SU-DHL-6 (cell line): Measurements from ENCODE around the gene NUPR1.

Experiments used
- CTCF ChIP-seq: fragments of 200-600 bp; sonication (generic); IDR thresholded peaks from one replicate; pipeline ENCODE4 v1.5.1; 2017; ENCODE audit warnings: antibody characterized with exemption, mild to moderate bottlenecking, low read length, moderate library complexity; ENCODE audit not compliant: insufficient read depth, poor library complexity, severe bottlenecking
- EZH2phosphoT487 ChIP-seq: fragments of 200-600 bp; sonication (generic), shearing (Covaris generic); conservative IDR thresholded peaks from 2 replicates; pipeline ENCODE4 v1.6.1; 2018; ENCODE audit warnings: mild to moderate bottlenecking, antibody characterized with exemption, low read length, moderate library complexity, mixed read lengths

- TF ChIP-seq CTCF, result no peak
- no peak for TF ChIP-seq EZH2phosphoT487
These were observed 1.7 kb downstream of the NUPR1 start for GRCh38 chr16:28537076-28537475.
